ENCODE data around the gene IL6ST.
"Not testable (repeated sequence)": the region's sequence is repeated elsewhere in the genome, so short reads cannot be mapped to it uniquely, and the experiment has no call there.

IL6ST gene

DNA sequence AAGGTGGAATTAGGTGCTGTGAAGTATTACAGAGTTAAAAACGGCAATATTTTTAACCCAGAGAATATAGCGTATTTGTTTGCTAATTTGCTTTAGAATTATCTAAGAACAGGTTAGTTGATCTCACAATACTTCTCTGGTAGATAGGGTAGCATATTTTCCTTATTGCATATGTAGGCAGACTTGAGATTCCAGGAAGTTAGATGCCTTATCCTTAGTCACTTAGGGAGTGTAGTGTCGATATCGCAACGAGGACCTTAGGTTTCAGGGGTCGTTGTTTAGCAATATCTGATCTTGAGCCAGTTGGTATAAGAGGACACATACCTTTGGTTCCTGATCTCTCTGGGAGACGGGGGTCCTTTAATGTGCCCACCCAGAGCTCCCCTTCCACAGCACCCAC is 28.5 kb upstream of the IL6ST start:
- H3K4me3 ChIP-seq (ENCODE audit: low read length), result no peak overlapping the region
- H3K4me1 ChIP-seq (ENCODE audit: insufficient read depth, low read length), result no peaks in the 10 kb centered on the region
- no peaks in the 10 kb centered on the region for H3K9me3 ChIP-seq (ENCODE audit: insufficient read depth, low read depth, low read length)
- H3K36me3 ChIP-seq (ENCODE audit: insufficient read depth, low read length), result no peaks in the 10 kb centered on the region
- WGBS, result 93% methylated on average over 7 of the region's 7 CpGs
- H3K9ac ChIP-seq (ENCODE audit: low read depth, low read length), result no peak overlapping the region
- H3K27ac ChIP-seq (ENCODE audit: low read depth, low read length), result no peak overlapping the region
- H3K27me3 ChIP-seq (ENCODE audit: insufficient read depth, low read length), result no peaks in the 10 kb centered on the region

DNA sequence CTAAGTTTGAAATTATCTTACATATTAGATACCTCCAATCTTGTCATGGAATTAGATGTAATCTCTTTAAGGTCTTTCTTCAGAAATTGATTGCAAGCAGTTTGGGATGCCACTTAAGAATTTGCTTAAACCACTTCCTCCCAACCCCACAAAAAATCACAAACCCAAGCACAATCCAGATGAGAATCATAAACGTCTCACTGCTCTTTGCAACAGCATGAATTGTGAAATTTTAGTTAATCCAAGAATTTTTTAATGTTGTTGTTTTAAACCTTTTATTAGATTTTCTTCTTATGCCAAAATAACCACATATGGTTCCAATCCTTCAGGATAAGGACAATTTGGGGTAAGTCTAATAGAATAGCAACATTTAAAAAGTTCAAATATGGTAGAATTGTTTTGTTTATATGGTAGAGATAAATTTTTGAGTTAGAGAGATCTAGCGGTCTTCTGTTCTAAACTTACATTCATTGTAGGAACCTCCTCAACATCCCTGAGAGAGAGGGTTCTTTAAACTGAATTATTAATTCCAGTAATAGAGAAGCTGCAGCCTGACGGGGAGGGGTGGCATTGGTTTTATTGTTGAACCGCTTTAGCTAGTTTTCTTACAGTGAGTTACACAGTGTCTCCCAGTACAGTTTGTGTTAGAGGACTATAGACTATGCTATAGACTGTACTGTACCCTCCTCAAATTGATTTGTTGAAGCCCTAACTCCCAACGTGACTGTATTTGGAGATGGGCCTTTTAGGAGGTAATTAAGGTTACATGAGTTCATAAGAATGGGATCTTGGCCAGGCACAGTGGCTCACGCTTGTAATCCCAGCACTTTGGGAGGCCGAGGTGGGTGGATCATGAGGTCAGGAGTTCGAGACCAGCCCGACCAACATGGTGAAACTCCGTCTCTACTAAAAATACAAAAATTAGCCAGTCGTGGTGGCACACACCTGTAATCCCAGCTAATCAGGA is 24.8 kb upstream of the IL6ST start:
- Histone ChIP-seq H3K27me3 (ENCODE audit: insufficient read depth, low read length) (no peaks in the 10 kb centered on the region), H3K36me3 (ENCODE audit: insufficient read depth, low read length) (no peaks in the 10 kb centered on the region), H3K9me3 (ENCODE audit: insufficient read depth, low read depth, low read length) (0 out of 2 replicates have a peak, but pooled peaks cover 4% of the 10 kb centered on the region), H3K4me3 (ENCODE audit: low read length) (no peak overlapping the region), H3K27ac (ENCODE audit: low read depth, low read length) (no peak overlapping the region), H3K4me1 (ENCODE audit: insufficient read depth, low read length) (no peaks in the 10 kb centered on the region), H3K9ac (ENCODE audit: low read depth, low read length) (no peak overlapping the region)
- WGBS, result 96% methylated on average over 9 of the region's 11 CpGs

DNA sequence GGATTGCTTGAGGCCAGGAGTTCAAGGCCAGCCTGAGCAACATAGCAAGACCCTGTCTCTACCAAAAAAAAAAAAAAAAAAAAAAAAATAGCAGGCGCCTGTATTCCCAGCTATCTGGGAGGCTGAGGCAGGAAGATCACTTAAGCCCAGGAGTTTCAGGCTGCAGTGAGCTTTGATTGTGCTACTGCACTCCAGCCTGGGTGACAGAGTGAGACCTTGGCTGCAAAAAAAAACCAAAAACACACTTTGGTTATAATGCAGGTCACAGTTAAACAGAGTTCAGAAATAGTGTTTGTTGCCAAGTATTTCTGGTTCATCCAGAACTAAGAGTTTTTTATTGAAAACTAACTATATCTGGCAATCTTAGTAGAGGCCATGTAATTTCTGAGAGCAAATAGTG is 24.1 kb upstream of the IL6ST start:
- H3K4me1 ChIP-seq (ENCODE audit: insufficient read depth, low read length), result no peaks in the 10 kb centered on the region
- WGBS, result 90% methylated on average over 1 of the region's 1 CpG
- no peak overlapping the region for H3K4me3 ChIP-seq (ENCODE audit: low read length)
- H3K9ac ChIP-seq (ENCODE audit: low read depth, low read length), result no peak overlapping the region
- H3K27ac ChIP-seq (ENCODE audit: low read depth, low read length), result no peak overlapping the region
- no peaks in the 10 kb centered on the region for H3K36me3 ChIP-seq (ENCODE audit: insufficient read depth, low read length)
- no peaks in the 10 kb centered on the region for H3K27me3 ChIP-seq (ENCODE audit: insufficient read depth, low read length)
- 0 out of 2 replicates have a peak, but pooled peaks cover 4% of the 10 kb centered on the region for H3K9me3 ChIP-seq (ENCODE audit: insufficient read depth, low read depth, low read length)

DNA sequence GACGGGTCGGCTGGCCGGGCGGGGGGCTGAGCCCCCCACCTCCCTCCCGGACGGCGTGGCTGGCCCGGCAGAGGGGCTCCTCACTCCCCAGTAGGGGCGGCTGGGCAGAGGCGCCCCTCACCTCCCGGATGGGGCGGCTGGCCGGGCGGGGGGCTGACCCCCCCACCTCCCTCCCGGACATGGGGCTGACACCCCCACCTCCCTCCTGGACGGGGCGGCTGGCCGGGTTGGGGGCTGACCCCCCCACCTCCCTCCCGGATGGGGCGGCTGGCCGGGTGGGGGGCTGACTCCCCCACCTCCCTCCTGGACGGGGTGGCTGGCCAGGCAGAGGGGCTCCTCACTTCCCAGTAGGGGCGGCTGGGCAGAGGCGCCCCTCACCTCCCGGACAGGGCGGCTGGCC is 19.9 kb upstream of the IL6ST start:
- not testable (repeated sequence) for H3K9me3 ChIP-seq (ENCODE audit: insufficient read depth, low read depth, low read length); H3K9ac ChIP-seq (ENCODE audit: low read depth, low read length); H3K4me3 ChIP-seq (ENCODE audit: low read length); H3K27me3 ChIP-seq (ENCODE audit: insufficient read depth, low read length); H3K36me3 ChIP-seq (ENCODE audit: insufficient read depth, low read length); H3K27ac ChIP-seq (ENCODE audit: low read depth, low read length); H3K4me1 ChIP-seq (ENCODE audit: insufficient read depth, low read length)
- WGBS, result 98% methylated on average over 20 of the region's 26 CpGs

DNA sequence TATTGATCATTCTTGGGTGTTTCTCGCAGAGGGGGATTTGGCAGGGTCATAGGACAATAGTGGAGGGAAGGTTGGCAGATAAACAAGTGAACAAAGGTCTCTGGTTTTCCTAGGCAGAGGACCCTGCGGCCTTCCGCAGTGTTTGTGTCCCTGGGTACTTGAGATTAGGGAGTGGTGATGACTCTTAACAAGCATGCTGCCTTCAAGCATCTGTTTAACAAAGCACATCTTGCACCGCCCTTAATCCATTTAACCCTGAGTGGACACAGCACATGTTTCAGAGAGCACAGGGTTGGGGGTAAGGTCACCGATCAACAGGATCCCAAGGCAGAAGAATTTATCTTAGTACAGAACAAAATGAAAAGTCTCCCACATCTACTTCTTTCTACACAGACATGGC is 19.2 kb upstream of the IL6ST start:
- not testable (repeated sequence) for H3K9me3 ChIP-seq (ENCODE audit: insufficient read depth, low read depth, low read length)
- 100% methylated on average over 1 of the region's 5 CpGs for WGBS

DNA sequence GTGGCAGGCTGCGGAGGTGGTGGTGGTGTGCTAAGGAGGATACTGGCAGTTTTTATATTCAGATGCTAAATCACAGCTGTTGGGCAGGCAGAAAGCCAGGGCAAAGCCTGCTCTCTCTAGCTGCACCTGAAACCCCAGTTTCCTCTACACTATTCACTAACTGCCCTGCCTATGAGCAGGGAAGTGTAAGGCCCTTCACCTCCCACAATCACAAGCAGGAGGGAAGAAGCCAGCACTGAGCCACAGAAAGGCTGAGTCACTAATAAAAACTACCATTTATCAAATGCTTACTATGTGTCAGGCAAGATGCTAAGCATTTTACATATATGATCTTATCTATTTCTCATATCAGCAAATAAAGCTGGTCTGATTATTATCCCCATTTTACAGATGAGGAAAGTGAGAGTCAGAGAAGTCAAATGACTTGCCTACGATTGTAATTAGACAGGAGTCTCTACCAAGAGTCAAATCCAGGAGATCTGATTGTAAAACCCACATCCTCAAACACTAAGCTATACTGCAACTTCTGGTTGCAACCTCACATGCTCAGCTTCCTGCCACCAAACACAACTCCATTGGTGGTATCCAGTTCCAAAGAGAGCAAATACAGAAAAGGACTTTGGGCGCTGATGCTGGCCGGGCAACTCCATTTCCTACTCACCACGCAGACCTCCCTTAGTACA is 17.7 kb upstream of the IL6ST start:
- H3K4me3 ChIP-seq (ENCODE audit: low read length), result no peak overlapping the region
- no peaks in the 10 kb centered on the region for H3K36me3 ChIP-seq (ENCODE audit: insufficient read depth, low read length)
- H3K27me3 ChIP-seq (ENCODE audit: insufficient read depth, low read length), result no peaks in the 10 kb centered on the region
- no peak overlapping the region for H3K27ac ChIP-seq (ENCODE audit: low read depth, low read length)
- no peak overlapping the region for H3K9ac ChIP-seq (ENCODE audit: low read depth, low read length)
- no peaks in the 10 kb centered on the region for H3K4me1 ChIP-seq (ENCODE audit: insufficient read depth, low read length)
- H3K9me3 ChIP-seq (ENCODE audit: insufficient read depth, low read depth, low read length), result 0 out of 2 replicates have a peak, but pooled peaks cover 4% of the 10 kb centered on the region
- WGBS, result 95% methylated on average over 5 of the region's 5 CpGs

More for the DNA sequence above, 19.2 kb upstream of the IL6ST start:
- H3K9ac ChIP-seq (ENCODE audit: low read depth, low read length); H3K27me3 ChIP-seq (ENCODE audit: insufficient read depth, low read length); H3K4me3 ChIP-seq (ENCODE audit: low read length); H3K36me3 ChIP-seq (ENCODE audit: insufficient read depth, low read length); H3K4me1 ChIP-seq (ENCODE audit: insufficient read depth, low read length); H3K27ac ChIP-seq (ENCODE audit: low read depth, low read length): not testable (repeated sequence)

DNA sequence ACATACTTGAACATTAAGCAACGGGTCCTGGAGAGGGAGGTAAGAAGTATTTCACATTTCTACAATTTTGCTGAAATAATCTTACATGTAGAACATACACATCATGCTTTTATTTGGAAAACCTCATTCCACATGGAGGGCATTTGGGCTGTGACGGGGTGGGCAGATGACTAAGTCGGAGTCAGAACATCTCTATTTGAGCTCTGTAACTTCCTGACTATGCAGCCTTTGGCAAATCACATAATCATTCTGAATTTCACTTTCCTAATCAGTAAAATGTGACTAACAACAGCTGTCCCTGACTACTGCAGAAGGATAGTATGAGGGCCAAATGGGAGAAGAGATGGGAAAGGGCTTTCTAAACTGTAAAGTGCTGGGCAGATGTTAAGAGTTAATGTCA is 17.1 kb upstream of the IL6ST start:
- Histone ChIP-seq H3K4me1 (ENCODE audit: insufficient read depth, low read length) (no peaks in the 10 kb centered on the region), H3K27ac (ENCODE audit: low read depth, low read length) (no peak overlapping the region), H3K36me3 (ENCODE audit: insufficient read depth, low read length) (no peaks in the 10 kb centered on the region), H3K27me3 (ENCODE audit: insufficient read depth, low read length) (no peaks in the 10 kb centered on the region), H3K4me3 (ENCODE audit: low read length) (no peak overlapping the region), H3K9ac (ENCODE audit: low read depth, low read length) (no peak overlapping the region), H3K9me3 (ENCODE audit: insufficient read depth, low read depth, low read length) (0 out of 2 replicates have a peak, but pooled peaks cover 4% of the 10 kb centered on the region)
- WGBS, result 91% methylated on average over 3 of the region's 3 CpGs

DNA sequence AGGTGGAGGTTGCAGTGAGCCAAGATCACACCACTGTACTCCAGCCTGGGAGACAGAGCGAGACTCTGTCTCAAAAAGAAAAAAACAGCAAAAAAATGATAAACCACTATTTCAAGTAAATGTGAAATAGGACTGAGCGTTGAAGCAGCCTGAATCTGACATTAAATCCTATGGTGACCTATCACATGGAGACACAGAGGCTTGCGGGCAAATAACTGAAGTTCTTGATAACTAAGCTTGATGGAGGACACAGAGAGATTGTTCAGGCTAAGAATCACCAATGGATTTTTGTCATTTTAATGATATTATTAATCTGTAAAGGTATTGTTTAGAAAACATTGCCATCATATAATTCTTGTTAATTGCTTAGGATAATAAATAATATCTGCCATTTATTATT is 15.7 kb upstream of the IL6ST start:
- H3K27ac ChIP-seq (ENCODE audit: low read depth, low read length), result no peak overlapping the region
- no peaks in the 10 kb centered on the region for H3K9me3 ChIP-seq (ENCODE audit: insufficient read depth, low read depth, low read length)
- no peak overlapping the region for H3K9ac ChIP-seq (ENCODE audit: low read depth, low read length)
- H3K4me1 ChIP-seq (ENCODE audit: insufficient read depth, low read length), result no peaks in the 10 kb centered on the region
- H3K36me3 ChIP-seq (ENCODE audit: insufficient read depth, low read length), result no peaks in the 10 kb centered on the region
- H3K27me3 ChIP-seq (ENCODE audit: insufficient read depth, low read length), result no peaks in the 10 kb centered on the region
- no peak overlapping the region for H3K4me3 ChIP-seq (ENCODE audit: low read length)
- 97% methylated on average over 2 of the region's 3 CpGs for WGBS

DNA sequence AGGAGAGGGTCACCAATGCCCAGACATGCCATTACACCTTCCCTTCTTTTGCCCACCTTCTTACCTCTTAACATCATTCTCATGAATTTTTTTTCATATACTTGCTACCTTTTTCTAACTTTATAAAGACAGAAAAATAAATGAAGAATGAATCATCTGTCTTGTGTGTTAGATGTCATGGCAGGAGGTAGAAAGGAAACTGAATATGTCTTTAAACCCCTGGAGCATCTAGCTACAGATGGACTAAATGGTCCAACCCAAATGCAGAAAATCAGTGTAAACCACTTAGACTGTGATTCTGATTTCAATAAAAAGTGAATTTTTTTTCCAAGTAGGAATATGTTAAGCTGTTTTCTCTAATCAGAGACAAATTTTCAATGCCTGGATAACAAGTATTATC is 11.8 kb upstream of the IL6ST start:
- H3K27ac ChIP-seq (ENCODE audit: low read depth, low read length), result no peak overlapping the region
- no peak overlapping the region for H3K9ac ChIP-seq (ENCODE audit: low read depth, low read length)
- 0 out of 2 replicates have a peak, but pooled peaks cover 2% of the 10 kb centered on the region for H3K9me3 ChIP-seq (ENCODE audit: insufficient read depth, low read depth, low read length)
- no peaks in the 10 kb centered on the region for H3K36me3 ChIP-seq (ENCODE audit: insufficient read depth, low read length)
- H3K27me3 ChIP-seq (ENCODE audit: insufficient read depth, low read length), result no peaks in the 10 kb centered on the region
- no peak overlapping the region for H3K4me3 ChIP-seq (ENCODE audit: low read length)
- no peaks in the 10 kb centered on the region for H3K4me1 ChIP-seq (ENCODE audit: insufficient read depth, low read length)

DNA sequence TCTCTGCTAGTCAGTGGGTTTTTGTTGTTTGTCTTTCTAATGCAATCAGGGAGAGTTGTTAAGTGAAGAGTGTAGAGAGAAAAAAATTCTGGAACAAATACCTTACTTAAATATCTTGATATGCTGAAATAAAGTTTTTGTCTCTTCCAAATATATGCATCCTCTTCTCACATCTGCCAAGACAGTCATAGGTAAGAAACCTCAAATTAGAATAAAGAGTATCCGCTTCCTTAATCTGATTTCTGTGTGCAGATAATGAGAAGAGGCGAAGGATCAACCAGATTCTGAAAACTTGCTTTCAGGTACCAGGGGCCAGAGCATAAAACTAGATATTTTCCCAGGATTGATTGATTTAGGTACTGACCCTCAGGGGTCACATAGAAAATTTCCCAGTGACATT is 11.3 kb upstream of the IL6ST start:
- H3K36me3 ChIP-seq (ENCODE audit: insufficient read depth, low read length), result no peaks in the 10 kb centered on the region
- H3K9ac ChIP-seq (ENCODE audit: low read depth, low read length), result no peak overlapping the region
- H3K27ac ChIP-seq (ENCODE audit: low read depth, low read length), result no peak overlapping the region
- no peaks in the 10 kb centered on the region for H3K27me3 ChIP-seq (ENCODE audit: insufficient read depth, low read length)
- 0 out of 2 replicates have a peak, but pooled peaks cover 2% of the 10 kb centered on the region for H3K9me3 ChIP-seq (ENCODE audit: insufficient read depth, low read depth, low read length)
- 97% methylated on average over 2 of the region's 2 CpGs for WGBS
- H3K4me3 ChIP-seq (ENCODE audit: low read length), result no peak overlapping the region
- no peaks in the 10 kb centered on the region for H3K4me1 ChIP-seq (ENCODE audit: insufficient read depth, low read length)

DNA sequence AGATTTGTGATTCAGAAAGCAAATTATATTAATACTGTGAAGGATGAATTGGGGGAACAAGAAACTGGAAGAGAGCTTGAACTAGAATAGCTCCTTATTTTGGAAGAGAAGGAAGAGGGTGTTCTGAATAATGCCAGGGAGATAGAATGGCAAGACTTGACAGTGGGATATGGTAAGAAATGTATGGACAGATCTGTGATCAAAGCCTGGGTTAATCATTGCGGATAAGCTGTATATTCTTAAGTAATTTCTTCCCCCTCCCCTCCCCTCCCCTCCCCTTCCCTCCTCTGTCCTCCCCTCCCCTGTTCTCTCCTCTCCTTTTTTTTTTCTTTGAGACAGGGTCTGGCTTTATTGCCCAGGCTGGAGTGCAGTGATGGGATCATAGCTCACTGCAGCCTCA is 10.1 kb upstream of the IL6ST start:
- H3K27ac ChIP-seq (ENCODE audit: low read depth, low read length), result no peak overlapping the region
- WGBS, result 100% methylated on average over 1 of the region's 1 CpG
- 0 out of 2 replicates have a peak, but pooled peaks cover 2% of the 10 kb centered on the region for H3K9me3 ChIP-seq (ENCODE audit: insufficient read depth, low read depth, low read length)
- H3K36me3 ChIP-seq (ENCODE audit: insufficient read depth, low read length), result no peaks in the 10 kb centered on the region
- no peaks in the 10 kb centered on the region for H3K4me1 ChIP-seq (ENCODE audit: insufficient read depth, low read length)
- H3K27me3 ChIP-seq (ENCODE audit: insufficient read depth, low read length), result no peaks in the 10 kb centered on the region
- H3K9ac ChIP-seq (ENCODE audit: low read depth, low read length), result no peak overlapping the region
- H3K4me3 ChIP-seq (ENCODE audit: low read length), result no peak overlapping the region

All from HUES64 (cell line).